Prostate gland (tissue), 2 donors: ENCODE results near the gene RAP1GDS1. TPM values are rescaled to one million over a fixed set of nuclear protein-coding genes. Genes with fewer than 3 reads are reported as not detected.

Experiments
- DNase-seq: peaks from one replicate; pipeline ENCODE4 v3.0.0-alpha.2; 2019; ENCODE audit warnings: low spot score
- H3K27ac ChIP-seq, 2 donors: fragments of 200-600 bp; sonication (generic); 2 replicates each; pipeline ENCODE4 v1.5.1; 2017 to 2019
- H3K27me3 ChIP-seq: fragments of 200-600 bp; sonication (generic); replicated peaks from 2 replicates; pipeline ENCODE4 v1.5.1; 2019; ENCODE audit not compliant: insufficient read depth
- H3K36me3 ChIP-seq, 2 donors: fragments of 200-600 bp; sonication (generic); 1 replicate in 1 of 2; 2 replicates in 1 of 2; pipeline versions ENCODE4 v1.5.1 to v1.8.1; 2017 to 2019
- H3K4me1 ChIP-seq: fragments of 200-600 bp; sonication (generic); replicated peaks from 2 replicates; pipeline ENCODE4 v1.5.1; 2019
- H3K4me3 ChIP-seq, 2 donors: fragments of 200-600 bp; sonication (generic); 2 replicates each; pipeline ENCODE4 v1.5.1; 2017 to 2019
- H3K9me3 ChIP-seq: fragments of 200-600 bp; sonication (generic); 2 replicates; pipeline ENCODE4 v1.5.1; 2017
- POLR2A ChIP-seq: fragments of 450-650 bp; IDR thresholded peaks from one replicate; pipeline ENCODE4 v1.6.1; 2016; ENCODE audit warnings: antibody characterized with exemption, mild to moderate bottlenecking
- POLR2AphosphoS5 ChIP-seq: sonication (generic); formaldehyde crosslinking; IDR thresholded peaks from one replicate; pipeline ENCODE4 v1.6.1; 2017; ENCODE audit warnings: antibody characterized with exemption
- WGBS: methylation state at CpG from one replicate; pipeline ENCODE4 v1.1.5; 2018; 5-methylcytosine and 5-hydroxymethylcytosine counted together
- intact Hi-C: fragments of 100-400 bp; cut with DNase I; formaldehyde crosslinking; loops from one replicate; pipeline ENCODE4 v1.14.2; 2022
- total RNA-seq, 2 donors: library from RNA; depleted of rRNA; stranded (reverse); fragments of >200 nt; gene quantifications; one replicate each; pipeline ENCODE4 v1.1.0, GENCODE V29; 2016
- TF ChIP-seq, protein P1 (sequence below), 4 experiments: fragments of 200-600 bp in 2 of 4; fragments of 450-650 bp in 2 of 4; sonication (generic) in 2 of 4; IDR thresholded peaks; 1 replicate in 3 of 4; 2 replicates in 1 of 4; pipeline ENCODE4 v1.5.1; 2016 to 2019; ENCODE audit warnings: antibody characterized with exemption in 4 of 4, mild to moderate bottlenecking in 2 of 4, moderate library complexity in 2 of 4

RAP1GDS1 gene
- total RNA-seq, 2 donors from 2014 or later = 16.5 to 34.5 TPM

DNA sequence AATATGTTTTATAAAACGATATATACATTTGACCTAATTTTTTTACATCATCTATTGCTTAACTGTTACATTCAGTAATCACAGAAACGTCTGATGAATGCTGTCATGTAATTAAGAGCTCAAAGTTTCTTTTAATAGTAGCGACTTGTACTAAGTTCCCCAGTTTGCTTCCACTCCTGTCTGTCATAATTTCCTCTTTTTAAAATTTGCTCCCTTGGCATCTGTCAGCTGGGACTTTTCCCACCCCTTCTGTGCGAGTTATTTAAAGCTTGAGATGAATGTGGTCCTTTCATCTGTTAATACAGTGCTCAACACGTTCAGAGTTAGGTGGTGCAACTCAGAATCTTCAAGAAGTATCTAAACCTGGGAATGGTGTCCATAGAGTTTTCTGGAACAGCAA is 1.2 kb downstream of the RAP1GDS1 start:
- Histone ChIP-seq H3K27me3 (no peaks in the 10 kb centered on the region), H3K27ac (peak overlapping the region in 1 of 2 donors; percentile 85), H3K4me3 (peak overlapping the region; percentile 82 to 83), H3K36me3 (no peaks in the 10 kb centered on the region), H3K4me1 (no peaks in the 10 kb centered on the region), H3K9me3 (no peaks in the 10 kb centered on the region)
- TF ChIP-seq, protein P1, sequence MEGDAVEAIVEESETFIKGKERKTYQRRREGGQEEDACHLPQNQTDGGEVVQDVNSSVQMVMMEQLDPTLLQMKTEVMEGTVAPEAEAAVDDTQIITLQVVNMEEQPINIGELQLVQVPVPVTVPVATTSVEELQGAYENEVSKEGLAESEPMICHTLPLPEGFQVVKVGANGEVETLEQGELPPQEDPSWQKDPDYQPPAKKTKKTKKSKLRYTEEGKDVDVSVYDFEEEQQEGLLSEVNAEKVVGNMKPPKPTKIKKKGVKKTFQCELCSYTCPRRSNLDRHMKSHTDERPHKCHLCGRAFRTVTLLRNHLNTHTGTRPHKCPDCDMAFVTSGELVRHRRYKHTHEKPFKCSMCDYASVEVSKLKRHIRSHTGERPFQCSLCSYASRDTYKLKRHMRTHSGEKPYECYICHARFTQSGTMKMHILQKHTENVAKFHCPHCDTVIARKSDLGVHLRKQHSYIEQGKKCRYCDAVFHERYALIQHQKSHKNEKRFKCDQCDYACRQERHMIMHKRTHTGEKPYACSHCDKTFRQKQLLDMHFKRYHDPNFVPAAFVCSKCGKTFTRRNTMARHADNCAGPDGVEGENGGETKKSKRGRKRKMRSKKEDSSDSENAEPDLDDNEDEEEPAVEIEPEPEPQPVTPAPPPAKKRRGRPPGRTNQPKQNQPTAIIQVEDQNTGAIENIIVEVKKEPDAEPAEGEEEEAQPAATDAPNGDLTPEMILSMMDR (IDR thresholded peaks at IDR 0.05) = no peak
- TF ChIP-seq POLR2A = no peak
- TF ChIP-seq POLR2AphosphoS5 = no peak
- intact Hi-C loops = loop anchor here (5.0 kb wide), 1 partner anchor 120 kb away; the partner anchor contains the start of gene STPG2
- 6% methylated on average over 5 of the region's 5 CpGs for WGBS
- DNase-seq = no peak

DNA sequence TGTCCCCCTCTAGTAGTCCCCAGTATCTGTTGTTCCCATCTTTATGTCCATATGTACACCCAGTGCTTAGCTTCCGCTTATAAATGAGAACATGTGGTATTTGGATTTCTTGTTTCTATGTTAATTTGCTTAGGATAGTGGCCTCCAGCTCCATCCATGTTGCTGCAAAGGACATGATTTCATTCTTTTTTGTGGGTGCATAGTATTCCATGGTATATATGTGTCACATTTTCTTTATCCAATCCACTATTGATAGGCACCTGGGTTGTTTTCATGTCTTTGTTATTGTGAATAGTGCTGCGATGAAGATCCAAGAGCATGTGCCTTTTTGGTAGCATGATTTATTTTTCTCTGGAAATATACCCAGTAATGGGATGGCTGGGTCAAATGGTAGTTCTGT is 6.3 kb downstream of the RAP1GDS1 start:
- H3K4me3 ChIP-seq = no peak overlapping the region
- DNase-seq = no peak
- 98% methylated on average over 2 of the region's 2 CpGs for WGBS
- no peak for TF ChIP-seq POLR2A
- TF ChIP-seq, protein P1 (IDR thresholded peaks at IDR 0.05) = no peak
- TF ChIP-seq POLR2AphosphoS5 = no peak
- H3K4me1 ChIP-seq = no peaks in the 10 kb centered on the region
- intact Hi-C loops = no loop called here
- H3K27ac ChIP-seq = no peak overlapping the region
- no peaks in the 10 kb centered on the region for H3K27me3 ChIP-seq
- H3K36me3 ChIP-seq = no peaks in the 10 kb centered on the region
- H3K9me3 ChIP-seq = no peaks in the 10 kb centered on the region

DNA sequence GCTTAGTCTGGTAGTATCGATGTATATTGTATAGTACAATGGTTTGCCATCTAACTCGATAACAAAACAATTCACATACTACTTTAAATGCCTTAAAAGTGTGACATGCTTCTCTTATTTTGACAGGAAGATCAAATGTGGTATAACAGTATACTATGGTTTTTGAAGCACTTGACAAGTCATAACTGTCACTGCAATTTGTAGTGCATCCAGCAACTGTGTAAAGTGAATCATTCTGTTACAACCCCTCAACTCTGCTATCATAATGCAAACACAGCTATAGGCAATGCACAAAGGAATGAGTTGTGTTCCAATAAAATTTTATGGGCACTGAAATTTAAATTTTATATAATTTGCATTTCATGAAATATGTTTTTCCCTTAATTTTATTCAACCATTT is 14.0 kb downstream of the RAP1GDS1 start:
- intact Hi-C loops = no loop called here
- Histone ChIP-seq H3K9me3 (no peaks in the 10 kb centered on the region), H3K27me3 (no peaks in the 10 kb centered on the region), H3K4me3 (no peak overlapping the region), H3K4me1 (no peaks in the 10 kb centered on the region), H3K27ac (no peak overlapping the region), H3K36me3 (no peaks in the 10 kb centered on the region)
- 89% methylated on average over 2 of the region's 2 CpGs for WGBS
- TF ChIP-seq, protein P1 (IDR thresholded peaks at IDR 0.05) = no peak
- TF ChIP-seq POLR2AphosphoS5 (no peak), POLR2A (no peak)
- no peak for DNase-seq

DNA sequence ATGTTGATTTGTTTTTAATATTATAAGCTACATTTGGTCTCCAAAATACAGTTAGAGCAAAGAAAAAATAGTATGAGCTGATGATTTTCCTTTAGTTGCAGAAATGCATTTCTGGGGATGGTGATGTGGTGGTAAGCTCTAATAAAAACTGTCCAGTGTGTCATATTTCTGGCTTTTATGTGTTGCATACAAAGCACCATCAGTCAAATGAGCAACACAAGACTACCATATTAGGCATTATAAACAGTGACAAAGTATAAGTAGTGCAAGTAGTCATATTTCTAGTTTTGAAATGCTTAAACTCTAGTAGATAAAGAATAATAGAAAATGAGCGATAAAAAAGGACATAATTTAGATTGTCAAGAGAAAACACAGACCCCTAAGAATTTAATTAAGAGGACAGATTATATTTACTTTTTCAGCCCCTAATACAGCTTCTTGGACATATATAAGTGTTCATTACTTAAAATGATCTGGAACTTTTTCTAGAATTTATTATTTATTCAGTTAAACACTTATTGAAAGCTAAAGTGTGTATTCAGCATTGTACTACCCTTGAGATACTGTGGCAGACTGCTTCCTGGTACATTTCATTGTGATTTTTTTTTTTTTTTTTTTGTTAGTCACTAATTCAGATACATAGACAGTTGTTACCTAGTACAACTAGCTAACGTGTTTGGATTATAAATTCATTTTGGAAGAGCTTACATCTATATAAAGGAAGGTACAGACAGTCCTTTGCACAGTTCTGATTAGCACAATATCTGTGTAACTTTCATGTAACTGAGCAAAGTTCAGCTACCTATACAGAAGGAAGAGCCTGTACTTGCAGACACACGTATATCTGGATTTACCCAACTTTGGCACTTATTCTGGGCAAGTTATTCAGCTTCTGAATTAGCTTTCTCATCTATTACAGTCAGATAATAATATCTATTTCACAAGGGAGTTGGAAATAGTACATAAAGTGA is 22.3 kb downstream of the RAP1GDS1 start:
- no peaks in the 10 kb centered on the region for H3K4me1 ChIP-seq
- DNase-seq = no peak
- H3K4me3 ChIP-seq = no peak overlapping the region
- WGBS = 62% methylated on average over 3 of the region's 3 CpGs
- TF ChIP-seq POLR2AphosphoS5 = no peak
- TF ChIP-seq, protein P1 (IDR thresholded peaks at IDR 0.05) = no peak
- TF ChIP-seq POLR2A = no peak
- intact Hi-C loops = no loop called here
- no peaks in the 10 kb centered on the region for H3K27me3 ChIP-seq
- no peak overlapping the region for H3K27ac ChIP-seq
- no peaks in the 10 kb centered on the region for H3K9me3 ChIP-seq
- H3K36me3 ChIP-seq = no peaks in the 10 kb centered on the region
